Mesendoderm (in vitro differentiated cells): ENCODE data around the gene MFAP1.
"Not testable (repeated sequence)": the region's sequence is repeated elsewhere in the genome, so short reads cannot be mapped to it uniquely, and the experiment has no call there.

Experiments used
- DNase-seq: peaks from one replicate; pipeline ENCODE4 v3.0.0; 2013
- H2AK5ac ChIP-seq: 2 replicates; pipeline ENCODE4 v1.6.1; 2013; ENCODE audit warnings: low read length, inconsistent platforms
- H2BK120ac ChIP-seq: 2 replicates; pipeline ENCODE4 v1.6.1; 2013; ENCODE audit warnings: low read depth, mild to moderate bottlenecking, low read length, moderate library complexity, mixed read lengths
- H2BK15ac ChIP-seq: replicated peaks from 2 replicates; pipeline ENCODE4 v1.6.1; 2013; ENCODE audit warnings: low read depth, mild to moderate bottlenecking, moderate library complexity
- H2BK5ac ChIP-seq: 2 replicates; pipeline ENCODE4 v1.6.1; 2013; ENCODE audit warnings: low read length, inconsistent platforms
- H3K18ac ChIP-seq: 2 replicates; pipeline ENCODE4 v1.6.1; 2013; ENCODE audit warnings: mild to moderate bottlenecking, low read length, mixed read lengths
- H3K23ac ChIP-seq: one replicate; pipeline ENCODE4 v1.6.1; 2013; ENCODE audit warnings: low read length
- H3K27ac ChIP-seq: 2 replicates; pipeline ENCODE4 v1.5.1; 2013; ENCODE audit warnings: low read depth, mild to moderate bottlenecking, inconsistent platforms, low read length, moderate library complexity
- H3K27me3 ChIP-seq: 2 replicates; pipeline ENCODE4 v1.6.1; 2013; ENCODE audit warnings: low read length, control low read depth, mild to moderate bottlenecking, inconsistent platforms; ENCODE audit not compliant: insufficient read depth, poor library complexity
- H3K36me3 ChIP-seq: 2 replicates; pipeline ENCODE4 v1.6.1; 2013; ENCODE audit warnings: low read length, inconsistent platforms; ENCODE audit not compliant: control insufficient read depth, insufficient read depth
- H3K4ac ChIP-seq: one replicate; pipeline ENCODE4 v1.6.1; 2013; ENCODE audit warnings: low read depth, mild to moderate bottlenecking, low read length, moderate library complexity
- H3K4me1 ChIP-seq: 2 replicates; pipeline ENCODE4 v1.6.1; 2013; ENCODE audit warnings: low read depth, low read length, inconsistent platforms; ENCODE audit not compliant: control insufficient read depth
- H3K4me2 ChIP-seq: 2 replicates; pipeline ENCODE4 v1.6.1; 2013; ENCODE audit warnings: low read length
- H3K4me3 ChIP-seq: 2 replicates; pipeline ENCODE4 v1.5.1; 2013; ENCODE audit warnings: mild to moderate bottlenecking, low read length
- H3K56ac ChIP-seq: one replicate; pipeline ENCODE4 v1.6.1; 2013; ENCODE audit warnings: low read length
- H3K79me1 ChIP-seq: 2 replicates; pipeline ENCODE4 v1.6.1; 2013; ENCODE audit warnings: low read length, inconsistent platforms
- H3K79me2 ChIP-seq: 2 replicates; pipeline ENCODE4 v1.6.1; 2013; ENCODE audit warnings: mild to moderate bottlenecking, low read length; ENCODE audit not compliant: control insufficient read depth, insufficient read depth
- H3K9ac ChIP-seq: 2 replicates; pipeline ENCODE4 v1.6.1; 2013; ENCODE audit warnings: low read length, inconsistent platforms
- H4K5ac ChIP-seq: one replicate; pipeline ENCODE4 v1.6.1; 2013; ENCODE audit warnings: low read length
- H4K8ac ChIP-seq: one replicate; pipeline ENCODE4 v1.6.1; 2013; ENCODE audit warnings: low read depth, mild to moderate bottlenecking, control low read depth, low read length, moderate library complexity
- WGBS: extraction: QIAGEN DNeasy Blood & Tissue Kit; methylation state at CpG from one replicate; pipeline ENCODE4 v1.1.7; 2013; ENCODE audit warnings: low lambda C conversion rate, missing lambda C conversion rate; ENCODE audit not compliant: insufficient coverage; ENCODE audit errors: extremely low coverage; 5-methylcytosine and 5-hydroxymethylcytosine counted together

The MFAP1 gene

GRCh38 chr15:43815064-43815463 lies 9.4 kb downstream of the MFAP1 start:
- WGBS, result no CpG with 5 or more reads among the region's 5 CpGs

DNA sequence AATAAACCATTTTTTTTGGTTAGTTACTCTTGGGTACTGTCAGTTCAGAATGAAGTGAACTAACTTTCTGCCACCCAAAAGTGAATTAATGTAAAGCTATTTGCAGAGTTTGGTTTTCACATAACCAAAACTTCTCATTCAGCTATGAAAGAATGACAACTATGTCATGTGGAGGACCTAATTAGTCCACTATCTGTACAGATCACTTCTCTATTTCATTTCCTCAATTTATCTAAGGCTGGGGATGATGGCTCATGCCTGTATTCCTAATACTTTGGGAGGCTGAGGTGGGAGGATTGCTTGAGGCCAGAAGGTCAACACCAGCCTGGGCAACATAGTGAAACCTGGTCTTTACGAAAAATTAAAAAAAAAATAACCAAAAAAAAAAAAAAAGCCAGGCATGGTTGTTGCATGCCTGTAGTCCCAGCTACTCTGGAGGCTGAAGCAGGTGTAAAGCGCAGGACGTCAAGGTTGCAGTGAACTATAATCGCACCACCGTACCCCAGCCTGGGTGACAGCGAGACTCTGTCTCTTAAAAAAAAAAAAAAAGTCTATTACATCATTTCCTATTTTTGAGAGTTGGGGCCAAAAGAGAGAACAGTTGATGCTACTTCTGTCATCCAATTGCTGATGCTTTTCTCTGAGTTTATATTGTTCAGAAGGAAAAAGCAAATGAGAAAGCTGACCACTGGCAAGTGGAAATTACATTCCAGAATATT lies 15.4 kb downstream of the MFAP1 start:
- Histone ChIP-seq H3K56ac (no peak overlapping the region), H2BK120ac (no peak overlapping the region), H2BK15ac (no peak overlapping the region), H4K8ac (no peak overlapping the region), H3K4me3 (no peak overlapping the region), H3K23ac (no peak overlapping the region), H2BK5ac (no peak overlapping the region), H3K79me1 (no peaks in the 10 kb centered on the region), H3K79me2 (no peaks in the 10 kb centered on the region), H3K18ac (no peak overlapping the region), H3K36me3 (peaks cover 8% of the 10 kb centered on the region), H3K4me2 (no peak overlapping the region), H3K27ac (no peak overlapping the region), H3K9ac (no peak overlapping the region), H4K5ac (no peak overlapping the region), H3K4ac (no peak overlapping the region), H3K27me3 (no peaks in the 10 kb centered on the region), H2AK5ac (no peak overlapping the region), H3K4me1 (no peaks in the 10 kb centered on the region)
- WGBS, result no CpG with 5 or more reads among the region's 6 CpGs
- DNase-seq, result no peak

More at GRCh38 chr15:43815064-43815463, 9.4 kb downstream of the MFAP1 start:
- H3K36me3 ChIP-seq, H3K56ac ChIP-seq, H3K27me3 ChIP-seq, H3K79me2 ChIP-seq, DNase-seq, H3K4me1 ChIP-seq, H3K4me3 ChIP-seq, H2AK5ac ChIP-seq, H2BK120ac ChIP-seq, H3K27ac ChIP-seq, H3K4ac ChIP-seq, H3K18ac ChIP-seq, H3K23ac ChIP-seq, H3K79me1 ChIP-seq, H3K4me2 ChIP-seq, H2BK15ac ChIP-seq, H3K9ac ChIP-seq, H2BK5ac ChIP-seq, H4K5ac ChIP-seq, H4K8ac ChIP-seq: not testable (repeated sequence)

GRCh38 chr15:43808435-43808950 lies 16.0 kb downstream of the MFAP1 start:
- Histone ChIP-seq H2BK5ac (no peak overlapping the region), H3K79me2 (no peaks in the 10 kb centered on the region), H3K4me3 (no peak overlapping the region), H3K56ac (no peak overlapping the region), H2BK120ac (no peak overlapping the region), H3K4ac (no peak overlapping the region), H2AK5ac (no peak overlapping the region), H3K23ac (no peak overlapping the region), H4K8ac (no peak overlapping the region), H3K79me1 (no peaks in the 10 kb centered on the region), H4K5ac (no peak overlapping the region), H3K27me3 (no peaks in the 10 kb centered on the region), H3K4me1 (no peaks in the 10 kb centered on the region), H2BK15ac (no peak overlapping the region), H3K9ac (no peak overlapping the region), H3K36me3 (peaks cover 8% of the 10 kb centered on the region), H3K18ac (no peak overlapping the region), H3K27ac (no peak overlapping the region), H3K4me2 (no peak overlapping the region)
- DNase-seq, result no peak
- WGBS, result no CpG with 5 or more reads among the region's 5 CpGs

DNA sequence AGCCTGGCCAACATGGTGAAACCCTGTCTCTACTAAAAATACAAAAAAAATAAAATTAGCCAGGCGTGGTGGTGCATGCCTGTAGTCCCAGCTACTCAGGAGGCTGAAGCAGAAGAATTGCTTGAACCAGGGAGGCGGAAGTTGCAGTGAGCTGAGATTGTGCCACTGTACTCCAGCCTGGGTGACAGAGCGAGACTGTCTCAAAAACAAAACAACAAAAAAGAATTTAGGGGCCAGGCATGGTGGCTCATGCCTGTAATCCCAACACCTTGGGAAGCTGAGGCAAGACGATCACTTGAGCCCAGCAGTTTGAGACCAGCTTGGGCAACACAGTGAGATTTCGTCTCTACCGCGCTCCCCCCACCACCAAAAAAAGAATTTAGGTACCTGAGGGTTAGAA lies 21.8 kb downstream of the MFAP1 start:
- H2BK15ac ChIP-seq, H3K27ac ChIP-seq, H4K8ac ChIP-seq, H3K36me3 ChIP-seq, H3K4me1 ChIP-seq, H2BK120ac ChIP-seq, H3K79me1 ChIP-seq, H3K4me3 ChIP-seq, H2BK5ac ChIP-seq, H3K56ac ChIP-seq, H2AK5ac ChIP-seq, H3K27me3 ChIP-seq, DNase-seq, H3K4ac ChIP-seq, H4K5ac ChIP-seq, H3K18ac ChIP-seq, H3K4me2 ChIP-seq, H3K9ac ChIP-seq, H3K23ac ChIP-seq: not testable (repeated sequence)
- no CpG with 5 or more reads among the region's 7 CpGs for WGBS
- peaks cover 11% of the 10 kb centered on the region for H3K79me2 ChIP-seq

DNA sequence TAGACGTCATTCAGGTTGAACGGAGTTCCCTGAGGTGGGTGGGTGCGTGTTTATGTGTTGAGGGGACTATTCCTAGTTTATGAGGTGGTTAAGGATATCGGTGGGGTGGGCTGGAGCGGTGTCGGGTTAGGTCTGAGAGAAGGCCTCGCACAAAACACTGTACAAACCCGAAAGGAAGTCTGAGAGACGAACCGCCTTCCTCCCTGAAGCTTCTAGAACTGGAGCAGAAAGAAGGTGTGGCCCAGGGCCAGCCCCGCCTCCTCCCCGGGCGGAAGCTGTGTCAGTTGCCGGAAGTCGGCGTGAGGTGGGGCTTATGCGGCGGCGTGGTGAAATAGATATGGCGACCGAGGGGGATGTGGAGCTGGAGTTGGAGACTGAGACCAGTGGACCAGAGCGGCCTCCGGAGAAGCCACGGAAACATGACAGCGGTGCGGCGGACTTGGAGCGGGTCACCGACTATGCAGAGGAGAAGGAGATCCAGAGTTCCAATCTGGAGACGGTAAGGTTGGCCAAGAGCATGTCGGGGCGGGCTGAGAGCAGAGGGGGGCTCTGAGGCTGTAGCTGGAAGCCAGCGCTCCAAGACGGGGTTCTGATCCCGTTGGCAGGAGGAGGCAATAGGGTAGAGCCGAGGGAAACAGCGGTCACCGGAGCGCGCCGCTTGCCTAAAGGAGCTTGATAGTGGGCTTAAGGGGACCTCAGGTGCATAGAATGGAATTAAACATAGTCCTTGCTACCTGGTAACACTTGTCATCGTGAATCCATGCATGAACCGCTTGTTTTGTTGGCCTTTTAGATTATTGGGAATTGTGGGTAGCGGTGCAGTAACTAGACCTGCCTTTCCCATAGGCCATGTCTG lies 24.0 kb downstream of the MFAP1 start, which contains the start of gene HYPK:
Gene HYPK (plus strand): TSS at position 314 of the 856 bp plus-strand sequence. CDS start 24 bp downstream, at position 338.
- H2AK5ac ChIP-seq, result peak within 1 kb of the TSS; percentile 85
- H3K36me3 ChIP-seq, result peaks cover 2% of the 10 kb centered on the region
- no peak within 1 kb of the TSS for H4K5ac ChIP-seq
- peak within 1 kb of the TSS; percentile 99 for H3K4me2 ChIP-seq
- peak within 1 kb of the TSS; percentile 97 for H3K9ac ChIP-seq
- DNase-seq, result peak; percentile 89
- 100% methylated on average over 2 of the region's 44 CpGs for WGBS
- peak within 1 kb of the TSS; percentile 97 for H3K56ac ChIP-seq
- peak within 1 kb of the TSS; percentile 52 for H3K27ac ChIP-seq
- H3K4ac ChIP-seq, result no peak within 1 kb of the TSS
- H4K8ac ChIP-seq, result no peak within 1 kb of the TSS
- H3K23ac ChIP-seq, result no peak within 1 kb of the TSS
- peak within 1 kb of the TSS; percentile 97 for H3K4me3 ChIP-seq
- H3K79me2 ChIP-seq, result peaks cover 11% of the 10 kb centered on the region
- H2BK15ac ChIP-seq, result no peak within 1 kb of the TSS
- peak within 1 kb of the TSS; percentile 11 for H3K18ac ChIP-seq
- H3K4me1 ChIP-seq, result peaks cover 9% of the 10 kb centered on the region
- H2BK5ac ChIP-seq, result peak within 1 kb of the TSS; percentile 92
- peaks cover 4% of the 10 kb centered on the region for H3K79me1 ChIP-seq
- H2BK120ac ChIP-seq, result no peak within 1 kb of the TSS
- no peaks in the 10 kb centered on the region for H3K27me3 ChIP-seq
